Liver (tissue), 9 donors: ENCODE measurements around the gene ARID3A. TPM values are rescaled to one million over a fixed set of nuclear protein-coding genes. Genes with fewer than 3 reads are reported as not detected.

Experiments used
- DNase-seq: peaks from one replicate; pipeline ENCODE4 v3.0.0-alpha.2; 2017; ENCODE audit warnings: low spot score
- H3K27ac ChIP-seq, 2 donors: one replicate each; pipeline ENCODE4 v1.7.0; 2013; ENCODE audit warnings: inconsistent platforms in 2 of 2, low read length in 2 of 2, control low read depth in 1 of 2, low read depth in 1 of 2, mild to moderate bottlenecking in 1 of 2
- H3K27me3 ChIP-seq, 4 donors: one replicate each; pipeline versions ENCODE4 v1.6.1 to v1.7.0; 2013; ENCODE audit warnings: low read length in 3 of 4, inconsistent platforms in 1 of 4, mild to moderate bottlenecking in 1 of 4, moderate library complexity in 1 of 4; ENCODE audit not compliant: control insufficient read depth in 4 of 4, insufficient read depth in 4 of 4
- H3K36me3 ChIP-seq, 4 donors: one replicate each; pipeline versions ENCODE4 v1.6.1 to v1.7.0; 2013; ENCODE audit warnings: low read length in 3 of 4, mild to moderate bottlenecking in 3 of 4, low read depth in 1 of 4, moderate library complexity in 1 of 4; ENCODE audit not compliant: control insufficient read depth in 4 of 4, insufficient read depth in 3 of 4
- H3K4me1 ChIP-seq, 4 donors: one replicate each; pipeline versions ENCODE4 v1.6.1 to v1.7.0; 2013; ENCODE audit warnings: low read length in 3 of 4, mild to moderate bottlenecking in 3 of 4, moderate library complexity in 1 of 4; ENCODE audit not compliant: control insufficient read depth in 4 of 4, insufficient read depth in 4 of 4
- H3K4me3 ChIP-seq, 3 donors: one replicate each; pipeline versions ENCODE4 v1.6.1 to v1.7.0; 2013; ENCODE audit warnings: low read length in 3 of 3, control low read depth in 1 of 3, low read depth in 1 of 3, mild to moderate bottlenecking in 1 of 3
- H3K9ac ChIP-seq, 2 donors: one replicate each; pipeline ENCODE4 v1.7.0; 2013; ENCODE audit warnings: low read length in 2 of 2, mild to moderate bottlenecking in 2 of 2, moderate library complexity in 2 of 2, control low read depth in 1 of 2, low read depth in 1 of 2
- H3K9me3 ChIP-seq, 4 donors: one replicate each; pipeline versions ENCODE4 v1.6.1 to v1.7.0; 2013; ENCODE audit warnings: low read length in 3 of 4; ENCODE audit not compliant: control insufficient read depth in 4 of 4
- ATF3 ChIP-seq: IDR thresholded peaks from 2 replicates; pipeline ENCODE4 v1.6.1; 2016; ENCODE audit warnings: antibody characterized with exemption
- CTCF ChIP-seq: fragments of 150-350 bp; IDR thresholded peaks from 2 replicates; pipeline ENCODE4 v1.5.1; 2017; ENCODE audit warnings: improper control_type of control experiment, low read depth, low read length; ENCODE audit not compliant: missing input control
- EGR1 ChIP-seq, 2 donors: IDR thresholded peaks; 2 replicates each; pipeline ENCODE4 v1.6.1; 2016 to 2018; ENCODE audit warnings: antibody characterized with exemption in 2 of 2, low read depth in 2 of 2
- FOXA1 ChIP-seq: IDR thresholded peaks from 2 replicates; pipeline ENCODE4 v1.6.1; 2016; ENCODE audit warnings: antibody characterized with exemption
- FOXA2 ChIP-seq: IDR thresholded peaks from 2 replicates; pipeline ENCODE4 v1.6.1; 2016; ENCODE audit warnings: antibody characterized with exemption
- GABPA ChIP-seq, 2 donors: IDR thresholded peaks in 1 of 2; conservative IDR thresholded peaks in 1 of 2; 2 replicates each; pipeline ENCODE4 v1.6.1; 2016; ENCODE audit warnings: antibody characterized with exemption in 2 of 2, mild to moderate bottlenecking in 1 of 2, moderate library complexity in 1 of 2
- HNF4A ChIP-seq, 2 donors: conservative IDR thresholded peaks; 2 replicates each; pipeline ENCODE4 v1.6.1; 2016; ENCODE audit warnings: antibody characterized with exemption in 2 of 2, mild to moderate bottlenecking in 2 of 2
- HNF4G ChIP-seq: IDR thresholded peaks from 2 replicates; pipeline ENCODE4 v1.6.1; 2016; ENCODE audit warnings: antibody characterized with exemption
- JUND ChIP-seq, 2 donors: IDR thresholded peaks; 2 replicates each; pipeline ENCODE4 v1.6.1; 2016; ENCODE audit warnings: antibody characterized with exemption in 2 of 2
- MAX ChIP-seq: IDR thresholded peaks from 2 replicates; pipeline ENCODE4 v1.6.1; 2016; ENCODE audit warnings: antibody characterized with exemption
- NR2F2 ChIP-seq: IDR thresholded peaks from 2 replicates; pipeline ENCODE4 v1.6.1; 2016; ENCODE audit warnings: antibody characterized with exemption
- RAD21 ChIP-seq, 2 donors: IDR thresholded peaks; 2 replicates each; pipeline ENCODE4 v1.6.1; 2016; ENCODE audit warnings: antibody characterized with exemption in 2 of 2, mild to moderate bottlenecking in 2 of 2
- REST ChIP-seq: IDR thresholded peaks from 2 replicates; pipeline ENCODE4 v1.6.1; 2016; ENCODE audit warnings: antibody characterized with exemption, mild to moderate bottlenecking
- RXRA ChIP-seq, 2 donors: IDR thresholded peaks; 2 replicates each; pipeline ENCODE4 v1.6.1; 2017 to 2018; ENCODE audit warnings: antibody characterized with exemption in 2 of 2, mild to moderate bottlenecking in 1 of 2
- SP1 ChIP-seq: IDR thresholded peaks from 2 replicates; pipeline ENCODE4 v1.6.1; 2018; ENCODE audit warnings: antibody characterized with exemption, mild to moderate bottlenecking
- TAF1 ChIP-seq: conservative IDR thresholded peaks from 2 replicates; pipeline ENCODE4 v1.6.1; 2016; ENCODE audit warnings: antibody characterized with exemption, mild to moderate bottlenecking
- YY1 ChIP-seq: IDR thresholded peaks from 2 replicates; pipeline ENCODE4 v1.6.1; 2016; ENCODE audit warnings: antibody characterized with exemption, mild to moderate bottlenecking
- ZBTB33 ChIP-seq: IDR thresholded peaks from 2 replicates; pipeline ENCODE4 v1.6.1; 2016; ENCODE audit warnings: antibody characterized with exemption
- WGBS: extraction: QIAGEN DNeasy Blood & Tissue Kit; methylation state at CpG from one replicate; pipeline ENCODE4 v1.1.7; 2013; 5-methylcytosine and 5-hydroxymethylcytosine counted together
- polyA plus RNA-seq, 2 donors: library from polyadenylated mRNA; stranded (reverse) in 1 of 2; unstranded in 1 of 2; fragments of 200-250 nt in 1 of 2; fragments of >200 nt in 1 of 2; fragmentation: Nextera tagmentation in 1 of 2; extraction: Ambion mirVana in 1 of 2; gene quantifications; one replicate each; pipeline versions ENCODE4 v1.2.1 to v1.2.3, GENCODE V29; 2013 to 2015
- total RNA-seq, 2 donors: library from RNA; depleted of rRNA; stranded (reverse); fragments of >200 nt; gene quantifications; one replicate each; pipeline ENCODE4 v1.2.3, GENCODE V29; 2014
- donor health status: healthy.
- donor health status: healthy.
- donor health status: healthy.
- donor health status: healthy.
- donor health status: healthy.

The ARID3A gene
- total and polyA plus RNA-seq, 4 donors, result 0.74 to 42.4 (median 3.1) TPM

- H3K36me3 ChIP-seq, result no peaks in the 10 kb centered on the region
- no peak overlapping the region for H3K9ac ChIP-seq
- H3K4me1 ChIP-seq, result peaks cover 18 to 45% (median 28%) of the 10 kb centered on the region in 4 donors
- H3K27ac ChIP-seq, result no peak overlapping the region
- TF ChIP-seq REST (no peak), RAD21 (IDR thresholded peaks at IDR 0.05) (no peak), TAF1 (no peak), HNF4G (no peak), FOXA2 (no peak), NR2F2 (no peak), RXRA (IDR thresholded peaks at IDR 0.05) (no peak), EGR1 (IDR thresholded peaks at IDR 0.05; ENCODE audit: low read depth in 2 of 2) (no peak), ATF3 (no peak), FOXA1 (no peak)
- DNase-seq, result no peak
- no peaks in the 10 kb centered on the region for H3K9me3 ChIP-seq
- 75% methylated on average over 54 of the region's 54 CpGs for WGBS
- H3K4me3 ChIP-seq, result no peak overlapping the region
- no peaks in the 10 kb centered on the region for H3K27me3 ChIP-seq
Observed at GRCh38 chr19:932648-933552, 7.1 kb downstream of the ARID3A start.

- H3K4me3 ChIP-seq, result no peak overlapping the region
- no peak for TF ChIP-seq GABPA (IDR thresholded peaks at IDR 0.05 in 1 of 2, conservative IDR thresholded peaks at IDR 0.05 in 1 of 2)
- no peak for TF ChIP-seq CTCF
- TF ChIP-seq FOXA2, result no peak
- no peak for TF ChIP-seq NR2F2
- no peak for TF ChIP-seq SP1
- TF ChIP-seq YY1, result no peak
- TF ChIP-seq ATF3, result no peak
- no peak for TF ChIP-seq JUND (IDR thresholded peaks at IDR 0.05)
- no peak for TF ChIP-seq MAX
- no peak for TF ChIP-seq ZBTB33
- no peak for TF ChIP-seq TAF1
- no peak for TF ChIP-seq EGR1 (IDR thresholded peaks at IDR 0.05; ENCODE audit: low read depth in 2 of 2)
- no peak for TF ChIP-seq HNF4A (conservative IDR thresholded peaks at IDR 0.05)
- no peak for TF ChIP-seq FOXA1
- no peak for TF ChIP-seq REST
- TF ChIP-seq RXRA (IDR thresholded peaks at IDR 0.05), result no peak
- no peak for TF ChIP-seq HNF4G
- no peak for TF ChIP-seq RAD21 (IDR thresholded peaks at IDR 0.05)
- no peak overlapping the region for H3K27ac ChIP-seq
Observed at GRCh38 chr19:933553-933882, 7.7 kb downstream of the ARID3A start.

More at GRCh38 chr19:933553-933882, 7.7 kb downstream of the ARID3A start:
- Histone ChIP-seq H3K36me3 (no peaks in the 10 kb centered on the region), H3K9ac (no peak overlapping the region), H3K9me3 (no peaks in the 10 kb centered on the region), H3K4me1 (peaks cover 18 to 43% (median 26%) of the 10 kb centered on the region in 4 donors), H3K27me3 (no peaks in the 10 kb centered on the region)
- no peak for DNase-seq
- WGBS, result 81% methylated on average over 14 of the region's 14 CpGs
